Omental fat pad (tissue), 4 donors: Measurements from ENCODE around the gene RAET1L. TPM values are rescaled to one million over a fixed set of nuclear protein-coding genes. Genes with fewer than 3 reads are reported as not detected.
"Not testable (repeated sequence)": the region's sequence is repeated elsewhere in the genome, so short reads cannot be mapped to it uniquely, and the experiment has no call there.

Experiments used
- ATAC-seq: fragments of 150-250 bp; one replicate; pipeline ENCODE4 v1.9.1; 2016; ENCODE audit warnings: mild to moderate bottlenecking, moderate library complexity; ENCODE audit not compliant: low FRiP score
- DNase-seq: peaks from one replicate; pipeline ENCODE4 v3.0.0-alpha.2; 2019; ENCODE audit warnings: low spot score
- total RNA-seq, 4 donors: library from RNA; depleted of rRNA; stranded (reverse); fragments of >200 nt; gene quantifications; one replicate each; pipeline ENCODE4 v1.1.0, GENCODE V29; 2016
- TF ChIP-seq, protein P1 (sequence below), 3 donors: fragments of 450-650 bp; IDR thresholded peaks; one replicate each; pipeline ENCODE4 v1.5.1; 2016 to 2017; ENCODE audit warnings: antibody characterized with exemption in 3 of 3, mild to moderate bottlenecking in 3 of 3, moderate library complexity in 2 of 3

The RAET1L gene
- total RNA-seq, 4 donors from 2014 or later: not detected

DNA sequence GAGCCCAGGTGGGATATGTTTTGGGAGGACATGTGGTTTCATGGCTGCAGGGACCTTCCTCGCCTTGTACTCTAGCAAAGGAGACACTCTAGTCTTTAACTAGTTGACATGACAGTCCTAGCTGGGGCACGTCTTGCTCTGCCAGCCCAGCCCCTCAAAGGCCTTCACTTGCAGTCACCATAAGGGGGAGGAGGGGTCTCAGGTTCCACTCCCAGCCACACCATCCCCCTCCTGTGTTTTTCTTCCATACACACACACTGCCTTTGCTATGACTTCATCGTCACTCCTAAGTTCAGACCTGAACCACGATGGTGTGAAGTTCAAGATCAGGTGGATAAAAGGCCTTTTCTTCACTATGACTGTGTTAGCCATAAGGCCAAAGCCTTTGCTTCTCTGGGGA is 48.1 kb downstream of the RAET1L start:
- TF ChIP-seq, protein P1, sequence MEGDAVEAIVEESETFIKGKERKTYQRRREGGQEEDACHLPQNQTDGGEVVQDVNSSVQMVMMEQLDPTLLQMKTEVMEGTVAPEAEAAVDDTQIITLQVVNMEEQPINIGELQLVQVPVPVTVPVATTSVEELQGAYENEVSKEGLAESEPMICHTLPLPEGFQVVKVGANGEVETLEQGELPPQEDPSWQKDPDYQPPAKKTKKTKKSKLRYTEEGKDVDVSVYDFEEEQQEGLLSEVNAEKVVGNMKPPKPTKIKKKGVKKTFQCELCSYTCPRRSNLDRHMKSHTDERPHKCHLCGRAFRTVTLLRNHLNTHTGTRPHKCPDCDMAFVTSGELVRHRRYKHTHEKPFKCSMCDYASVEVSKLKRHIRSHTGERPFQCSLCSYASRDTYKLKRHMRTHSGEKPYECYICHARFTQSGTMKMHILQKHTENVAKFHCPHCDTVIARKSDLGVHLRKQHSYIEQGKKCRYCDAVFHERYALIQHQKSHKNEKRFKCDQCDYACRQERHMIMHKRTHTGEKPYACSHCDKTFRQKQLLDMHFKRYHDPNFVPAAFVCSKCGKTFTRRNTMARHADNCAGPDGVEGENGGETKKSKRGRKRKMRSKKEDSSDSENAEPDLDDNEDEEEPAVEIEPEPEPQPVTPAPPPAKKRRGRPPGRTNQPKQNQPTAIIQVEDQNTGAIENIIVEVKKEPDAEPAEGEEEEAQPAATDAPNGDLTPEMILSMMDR (IDR thresholded peaks at IDR 0.05): no peak
- no peak for ATAC-seq
- DNase-seq: no peak

DNA sequence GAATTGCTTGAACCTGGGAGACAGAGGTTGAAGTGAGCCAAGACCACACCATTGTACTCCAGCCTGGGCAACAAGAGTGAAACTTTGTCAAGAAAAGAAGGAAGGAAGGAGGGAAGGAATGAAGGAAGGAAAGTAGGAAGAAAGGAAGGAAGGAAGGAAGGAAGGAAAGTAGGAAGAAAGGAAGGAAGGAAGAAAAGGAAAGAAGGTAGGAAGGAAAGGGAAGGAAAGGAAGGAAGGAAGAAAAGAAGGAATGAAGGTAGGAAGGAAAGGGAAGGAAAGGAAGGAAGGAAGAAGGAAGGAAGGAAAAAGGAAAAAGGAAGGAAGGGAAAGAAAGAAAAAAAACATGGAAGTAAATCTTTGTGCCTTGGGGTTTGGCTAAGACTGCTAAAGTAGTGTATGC is 49.9 kb downstream of the RAET1L start:
- ATAC-seq (no peak), DNase-seq (no peak)
- TF ChIP-seq, protein P1 (IDR thresholded peaks at IDR 0.05): no peak

DNA sequence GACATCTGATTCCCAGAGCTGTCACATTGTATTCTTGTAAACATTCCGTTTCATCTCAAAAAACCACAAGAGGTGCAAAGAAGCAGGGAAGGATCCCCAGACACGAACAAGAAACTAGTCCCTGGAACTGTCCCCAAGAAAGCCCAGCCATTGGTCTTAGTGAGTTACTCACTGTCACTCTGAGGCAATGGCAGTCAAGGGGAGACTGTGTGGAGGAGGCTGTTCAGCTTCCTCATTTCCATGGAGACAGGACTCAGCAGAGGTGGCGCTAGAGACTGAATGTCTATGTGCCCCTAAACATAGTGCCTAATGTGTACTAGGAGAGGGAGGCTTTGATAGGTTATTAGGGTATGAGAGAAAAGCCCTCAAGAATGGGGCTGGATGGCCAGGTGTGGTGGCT is 50.5 kb downstream of the RAET1L start:
- DNase-seq (no peak), ATAC-seq (no peak)
- TF ChIP-seq, protein P1 (IDR thresholded peaks at IDR 0.05): no peak

DNA sequence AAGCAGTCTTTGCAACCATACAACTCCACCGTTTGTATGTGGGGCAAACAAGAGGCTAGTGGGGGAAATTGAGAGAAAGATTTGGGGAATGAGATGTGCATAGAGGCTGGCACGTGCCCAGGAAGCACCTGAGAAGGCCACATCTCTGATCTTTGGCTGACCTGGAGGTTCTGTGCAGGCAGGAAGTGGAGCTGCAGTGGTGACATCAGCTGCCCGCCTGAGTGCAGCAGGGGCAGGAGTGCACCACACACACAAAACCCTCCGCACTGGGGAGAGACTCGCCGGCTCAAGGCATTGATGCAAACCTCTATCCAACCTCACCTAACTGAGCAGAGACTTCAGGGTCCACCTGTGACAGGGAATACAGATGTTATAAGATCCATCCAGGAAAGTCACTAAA is 50.9 kb downstream of the RAET1L start:
- DNase-seq, ATAC-seq: not testable (repeated sequence)

DNA sequence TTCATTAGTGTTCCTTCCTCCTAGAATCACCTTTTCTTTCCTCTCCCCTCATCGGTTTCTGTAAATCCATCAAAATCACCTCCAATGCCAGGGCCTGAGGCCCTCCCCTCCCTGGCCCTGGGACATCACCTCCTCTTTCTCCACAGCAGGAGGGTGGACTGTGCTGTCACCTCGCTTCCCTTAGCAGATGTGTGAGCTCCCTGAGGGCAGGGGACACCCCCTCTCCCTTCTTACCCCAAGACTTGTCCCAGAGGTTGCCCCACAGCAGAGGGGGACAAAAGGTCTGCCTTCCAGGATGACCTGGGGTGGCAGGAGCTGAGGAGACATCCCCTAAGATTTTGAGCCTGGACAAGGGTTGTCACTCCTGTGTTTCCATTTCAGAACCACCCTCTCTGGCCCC is 55.7 kb downstream of the RAET1L start:
- TF ChIP-seq, protein P1 (IDR thresholded peaks at IDR 0.05): no peak
- DNase-seq (no peak), ATAC-seq (no peak)

DNA sequence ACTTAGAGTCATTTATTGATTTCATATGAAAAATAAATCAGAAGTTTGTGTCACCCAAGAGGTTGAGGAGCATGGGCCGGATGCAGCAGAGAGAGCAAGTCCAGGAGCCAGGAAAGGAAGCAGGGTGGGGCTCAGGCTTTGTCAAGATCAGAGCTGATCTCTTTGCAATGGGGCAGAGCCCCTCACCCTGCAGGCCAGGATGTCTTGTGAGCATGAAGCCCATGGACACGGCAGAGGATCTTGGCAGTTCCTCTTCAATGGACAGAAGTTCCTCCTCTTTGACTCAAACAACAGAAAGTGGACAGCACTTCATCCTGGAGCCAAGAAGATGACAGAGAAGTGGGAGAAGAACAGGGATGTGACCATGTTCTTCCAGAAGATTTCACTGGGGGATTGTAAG is 56.4 kb downstream of the RAET1L start:
- not testable (repeated sequence) for ATAC-seq, DNase-seq

Other genes starting within 250 kb of the RAET1L start
- gene LRP11, start 161.2 kb downstream of the RAET1L start, total RNA-seq: 10 to 100 TPM; 30.5 to 39.4 (median 33.5) TPM
- 10 to 100 TPM in 1 of 4 donors, 1 to 10 TPM in 3; 1.4 to 17.5 (median 2.7) TPM for gene RAET1E, start 127.4 kb downstream of the RAET1L start, total RNA-seq
- 10 to 100 TPM in 2 of 4 donors, 1 to 10 TPM in 1, not detected in 1; 3.6 to 19.5 (median 10.8) TPM for gene RAET1G, start 102.4 kb downstream of the RAET1L start, total RNA-seq
- 1 to 10 TPM in 3 of 4 donors, not detected in 1; 1.1 to 2.5 (median 1.2) TPM for gene ULBP2, start 83.5 kb downstream of the RAET1L start, total RNA-seq
- gene ULBP1, start 61.6 kb downstream of the RAET1L start, total RNA-seq: under 1 TPM in 2 of 4 donors, not detected in 2; 0.25 to 0.37 TPM
- gene ULBP3, start 43.6 kb upstream of the RAET1L start, total RNA-seq: 1 to 10 TPM; 1.7 to 3.5 (median 2.2) TPM
- 1 to 10 TPM in 1 of 4 donors, under 1 TPM in 1, not detected in 2; 0.31 to 1.1 TPM for gene PPP1R14C, start 117.5 kb upstream of the RAET1L start, total RNA-seq